CD4-positive, alpha-beta T cell (primary cell): ENCODE results near the gene CDK11B. TPM values are rescaled to one million over a fixed set of nuclear protein-coding genes. Genes with fewer than 3 reads are reported as not detected.
"Not testable (repeated sequence)": the region's sequence is repeated elsewhere in the genome, so short reads cannot be mapped to it uniquely, and the experiment has no call there.

Experiments used
- ATAC-seq: fragments of 200-7000 bp; cut with Tn5 transposase; one replicate; pipeline ENCODE4 v1.10.0; 2022; ENCODE audit warnings: mild to moderate bottlenecking; ENCODE audit not compliant: poor library complexity
- CTCF ChIA-PET: fragments of 350-600 bp; sonication (Branson Sonifier 250); formaldehyde crosslinking; loops from one replicate; lab custom pipeline; 2021; ENCODE audit warnings: antibody characterized with exemption, inconsistent platforms; lab: Charles Lee
- POLR2A ChIA-PET: fragments of 350-600 bp; sonication (Branson Sonifier 250); formaldehyde crosslinking; loops from one replicate; lab custom pipeline; 2021; ENCODE audit warnings: antibody characterized with exemption, inconsistent platforms; lab: Charles Lee
- DNase-seq, 14 experiments: peaks; one replicate each; pipeline ENCODE4 v3.0.0-alpha.2; 2013 to 2020; ENCODE audit warnings: mixed read lengths in 2 of 14
- H3K27ac ChIP-seq, 2 donors: one replicate each; pipeline versions ENCODE4 v1.5.1 to v1.7.0; 2013; ENCODE audit warnings: low read length in 2 of 2, low read depth in 1 of 2, mild to moderate bottlenecking in 1 of 2
- H3K27me3 ChIP-seq, 2 experiments: 1 replicate in 1 of 2; 2 replicates in 1 of 2; pipeline versions ENCODE4 v1.6.1 to v1.7.0; 2013; ENCODE audit warnings: low read length in 2 of 2, control low read depth in 1 of 2, mild to moderate bottlenecking in 1 of 2, moderate library complexity in 1 of 2; ENCODE audit not compliant: insufficient read depth in 2 of 2, control insufficient read depth in 1 of 2
- H3K36me3 ChIP-seq: one replicate; pipeline ENCODE4 v1.6.1; 2013; ENCODE audit warnings: low read length, control low read depth; ENCODE audit not compliant: insufficient read depth
- H3K4me1 ChIP-seq: one replicate; pipeline ENCODE4 v1.6.1; 2013; ENCODE audit warnings: low read length, control low read depth; ENCODE audit not compliant: insufficient read depth
- H3K4me3 ChIP-seq: one replicate; pipeline ENCODE4 v1.5.1; 2013; ENCODE audit warnings: mild to moderate bottlenecking, low read length, moderate library complexity
- H3K9me3 ChIP-seq, 2 experiments: 1 replicate in 1 of 2; 2 replicates in 1 of 2; pipeline versions ENCODE4 v1.6.1 to v1.7.0; 2013; ENCODE audit warnings: low read length in 2 of 2, mild to moderate bottlenecking in 2 of 2, control low read depth in 1 of 2, moderate library complexity in 1 of 2; ENCODE audit not compliant: control insufficient read depth in 1 of 2, insufficient read depth in 1 of 2
- H3K27ac Mint-ChIP-seq: one replicate; pipeline ENCODE4 v1.8.0; 2020; ENCODE audit warnings: mixed read lengths
- H3K27me3 Mint-ChIP-seq: one replicate; pipeline ENCODE4 v1.8.0; 2021; ENCODE audit warnings: mixed read lengths
- H3K36me3 Mint-ChIP-seq: one replicate; pipeline ENCODE4 v1.8.0; 2021; ENCODE audit warnings: low read depth, mixed read lengths
- H3K4me1 Mint-ChIP-seq: one replicate; pipeline ENCODE4 v1.8.0; 2021; ENCODE audit warnings: low read depth, mixed read lengths
- H3K4me3 Mint-ChIP-seq: one replicate; pipeline ENCODE4 v1.8.0; 2020; ENCODE audit warnings: mild to moderate bottlenecking, mixed read lengths
- H3K9me3 Mint-ChIP-seq: one replicate; pipeline ENCODE4 v1.8.0; 2020; ENCODE audit warnings: mixed read lengths
- CTCF ChIP-seq: fragments of 200-600 bp; IDR thresholded peaks from one replicate; pipeline ENCODE4 v1.8.0; 2022; ENCODE audit warnings: antibody characterized with exemption, mild to moderate bottlenecking
- intact Hi-C, 2 experiments: fragments of 100-400 bp; cut with DNase I in 1 of 2; cut with micrococcal nuclease in 1 of 2; formaldehyde crosslinking; loops; one replicate each; pipeline versions ENCODE4 v1.15.1 to v1.9.0; 2023 to 2025; cut with DNase I, micrococcal nuclease
- total RNA-seq, 174 experiments: library from RNA in 2 of 174; stranded (reverse) in 2 of 174; gene quantifications; one replicate each; pipeline ENCODE4 v1.2.3 and lab custom pipeline; 2021 to 2026

The CDK11B gene
- total RNA-seq, 2 experiments from 2014 or later = 49.8 to 52.0 TPM

GRCh38 chr1:1677718-1678580, 19.1 kb upstream of the CDK11B start:
- Mint-ChIP-seq H3K9me3 (no peaks in the 10 kb centered on the region), H3K27ac (peak overlapping the region; percentile 98), H3K36me3 (peaks cover 13% of the 10 kb centered on the region), H3K4me3 (peak overlapping the region; percentile 87), H3K27me3 (no peaks in the 10 kb centered on the region), H3K4me1 (peaks cover 23% of the 10 kb centered on the region)
- H3K4me3 ChIP-seq = peak overlapping the region; percentile 59
- H3K27me3 ChIP-seq = no peaks in the 10 kb centered on the region
- intact Hi-C loops = no loop called here
- H3K36me3 ChIP-seq = peaks cover 12% of the 10 kb centered on the region
- no peak for TF ChIP-seq CTCF
- no peaks in the 10 kb centered on the region for H3K9me3 ChIP-seq
- CTCF ChIA-PET = interaction anchor here (0.7 to 1.5 kb wide), 2 partner anchors 9 to 12 kb away, joined by 3 read pairs; no protein-coding TSS in a partner anchor
- peak overlapping the region; percentile 75 to 78 for H3K27ac ChIP-seq
- DNase-seq (peak; percentile 27 to 73 (median 55)), ATAC-seq (peak; percentile 82)
- H3K4me1 ChIP-seq = peaks cover 23% of the 10 kb centered on the region
- POLR2A ChIA-PET = no interaction called here

GRCh38 chr1:1676087-1676486, 17.3 kb upstream of the CDK11B start:
- H3K4me3 Mint-ChIP-seq, H3K27me3 ChIP-seq, H3K27ac ChIP-seq, H3K27ac Mint-ChIP-seq, POLR2A ChIA-PET, intact Hi-C loops, H3K9me3 Mint-ChIP-seq, H3K9me3 ChIP-seq, DNase-seq, CTCF ChIA-PET, ATAC-seq, H3K27me3 Mint-ChIP-seq, H3K4me3 ChIP-seq: not testable (repeated sequence)
- H3K4me1 Mint-ChIP-seq = peaks cover 23% of the 10 kb centered on the region
- peaks cover 22% of the 10 kb centered on the region for H3K36me3 ChIP-seq
- H3K4me1 ChIP-seq = peaks cover 21% of the 10 kb centered on the region
- H3K36me3 Mint-ChIP-seq = peaks cover 16% of the 10 kb centered on the region

GRCh38 chr1:1675218-1675617, 16.4 kb upstream of the CDK11B start:
- POLR2A ChIA-PET, H3K27ac ChIP-seq, intact Hi-C loops, H3K9me3 Mint-ChIP-seq, H3K4me3 Mint-ChIP-seq, CTCF ChIA-PET, H3K4me3 ChIP-seq, ATAC-seq, H3K27me3 ChIP-seq, H3K27me3 Mint-ChIP-seq, DNase-seq, H3K27ac Mint-ChIP-seq, H3K9me3 ChIP-seq: not testable (repeated sequence)
- peaks cover 21% of the 10 kb centered on the region for H3K4me1 ChIP-seq
- H3K36me3 Mint-ChIP-seq = peaks cover 25% of the 10 kb centered on the region
- H3K36me3 ChIP-seq = peaks cover 28% of the 10 kb centered on the region
- peaks cover 23% of the 10 kb centered on the region for H3K4me1 Mint-ChIP-seq

- POLR2A ChIA-PET, CTCF ChIA-PET, DNase-seq, H3K27ac Mint-ChIP-seq, H3K27me3 ChIP-seq, H3K4me3 Mint-ChIP-seq, intact Hi-C loops, H3K9me3 Mint-ChIP-seq, H3K27ac ChIP-seq, H3K9me3 ChIP-seq, H3K4me3 ChIP-seq, ATAC-seq, H3K27me3 Mint-ChIP-seq: not testable (repeated sequence)
- Mint-ChIP-seq H3K36me3 (peaks cover 29% of the 10 kb centered on the region), H3K4me1 (peaks cover 23% of the 10 kb centered on the region)
- Histone ChIP-seq H3K4me1 (peaks cover 21% of the 10 kb centered on the region), H3K36me3 (peaks cover 31% of the 10 kb centered on the region)
Observed at GRCh38 chr1:1674806-1675205, 16.0 kb upstream of the CDK11B start.
